ENCODE measurements around the gene BRD3.

Gene BRD3

DNA sequence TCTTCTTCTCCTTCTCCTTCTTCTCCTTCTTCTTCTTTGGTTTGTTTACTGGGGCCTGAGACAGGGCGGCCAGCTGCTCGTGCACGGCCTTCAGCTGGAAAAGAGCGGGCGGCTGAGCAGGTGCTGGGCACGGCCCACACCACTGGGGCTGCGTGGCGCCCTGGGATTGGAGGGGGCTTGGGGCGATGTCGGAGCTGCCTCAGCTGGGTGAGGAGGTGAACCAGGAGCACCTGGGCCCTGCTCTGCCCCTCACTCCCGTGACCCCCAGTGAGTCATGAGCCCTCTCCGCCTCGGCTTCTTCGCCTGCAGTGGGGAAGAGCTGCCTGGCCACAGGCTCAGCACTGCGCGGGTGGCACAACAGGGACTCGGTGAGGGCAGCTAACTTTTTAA lies 27.7 kb downstream of the BRD3 start:
- no peaks in the 10 kb centered on the region for H3K79me2 ChIP-seq (ENCODE audit: insufficient read depth, low read length)
- H3K27me3 ChIP-seq (ENCODE audit: insufficient read depth, low read length, poor library complexity, severe bottlenecking), result no peaks in the 10 kb centered on the region
- no peak overlapping the region for H3K4me2 ChIP-seq (ENCODE audit: low read depth, low read length, poor library complexity, severe bottlenecking)
- no peaks in the 10 kb centered on the region for H3K9me2 ChIP-seq (replicated peaks; ENCODE audit: low read depth, low read length)
- H4K20me1 ChIP-seq (ENCODE audit: insufficient read depth, low read length, poor library complexity, severe bottlenecking), result peaks cover 2% of the 10 kb centered on the region
- no peaks in the 10 kb centered on the region for H3F3A ChIP-seq (ENCODE audit: low read depth)
- H3K9me3 ChIP-seq (ENCODE audit: insufficient read depth, low read depth, low read length), result no peaks in the 10 kb centered on the region
- H3K9ac ChIP-seq (ENCODE audit: low read depth, low read length, poor library complexity, severe bottlenecking), result no peak overlapping the region
- H3K4me3 ChIP-seq (ENCODE audit: low read length, poor library complexity, severe bottlenecking), result no peak overlapping the region
- TF ChIP-seq, protein P1, sequence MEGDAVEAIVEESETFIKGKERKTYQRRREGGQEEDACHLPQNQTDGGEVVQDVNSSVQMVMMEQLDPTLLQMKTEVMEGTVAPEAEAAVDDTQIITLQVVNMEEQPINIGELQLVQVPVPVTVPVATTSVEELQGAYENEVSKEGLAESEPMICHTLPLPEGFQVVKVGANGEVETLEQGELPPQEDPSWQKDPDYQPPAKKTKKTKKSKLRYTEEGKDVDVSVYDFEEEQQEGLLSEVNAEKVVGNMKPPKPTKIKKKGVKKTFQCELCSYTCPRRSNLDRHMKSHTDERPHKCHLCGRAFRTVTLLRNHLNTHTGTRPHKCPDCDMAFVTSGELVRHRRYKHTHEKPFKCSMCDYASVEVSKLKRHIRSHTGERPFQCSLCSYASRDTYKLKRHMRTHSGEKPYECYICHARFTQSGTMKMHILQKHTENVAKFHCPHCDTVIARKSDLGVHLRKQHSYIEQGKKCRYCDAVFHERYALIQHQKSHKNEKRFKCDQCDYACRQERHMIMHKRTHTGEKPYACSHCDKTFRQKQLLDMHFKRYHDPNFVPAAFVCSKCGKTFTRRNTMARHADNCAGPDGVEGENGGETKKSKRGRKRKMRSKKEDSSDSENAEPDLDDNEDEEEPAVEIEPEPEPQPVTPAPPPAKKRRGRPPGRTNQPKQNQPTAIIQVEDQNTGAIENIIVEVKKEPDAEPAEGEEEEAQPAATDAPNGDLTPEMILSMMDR (conservative IDR thresholded peaks at IDR 0.05; ENCODE audit: low read length), result no peak
- TF ChIP-seq EZH2phosphoT487 (IDR thresholded peaks at IDR 0.05; ENCODE audit: borderline replicate concordance), result no peak
- H3K36me3 ChIP-seq (ENCODE audit: insufficient read depth, low read length), result peaks cover 82% of the 10 kb centered on the region; the same call in 1 of the 2 replicates
- H2AFZ ChIP-seq (ENCODE audit: low read length), result no peak overlapping the region
- no peaks in the 10 kb centered on the region for H3K4me1 ChIP-seq (ENCODE audit: insufficient read depth, low read length, poor library complexity, severe bottlenecking)

DNA sequence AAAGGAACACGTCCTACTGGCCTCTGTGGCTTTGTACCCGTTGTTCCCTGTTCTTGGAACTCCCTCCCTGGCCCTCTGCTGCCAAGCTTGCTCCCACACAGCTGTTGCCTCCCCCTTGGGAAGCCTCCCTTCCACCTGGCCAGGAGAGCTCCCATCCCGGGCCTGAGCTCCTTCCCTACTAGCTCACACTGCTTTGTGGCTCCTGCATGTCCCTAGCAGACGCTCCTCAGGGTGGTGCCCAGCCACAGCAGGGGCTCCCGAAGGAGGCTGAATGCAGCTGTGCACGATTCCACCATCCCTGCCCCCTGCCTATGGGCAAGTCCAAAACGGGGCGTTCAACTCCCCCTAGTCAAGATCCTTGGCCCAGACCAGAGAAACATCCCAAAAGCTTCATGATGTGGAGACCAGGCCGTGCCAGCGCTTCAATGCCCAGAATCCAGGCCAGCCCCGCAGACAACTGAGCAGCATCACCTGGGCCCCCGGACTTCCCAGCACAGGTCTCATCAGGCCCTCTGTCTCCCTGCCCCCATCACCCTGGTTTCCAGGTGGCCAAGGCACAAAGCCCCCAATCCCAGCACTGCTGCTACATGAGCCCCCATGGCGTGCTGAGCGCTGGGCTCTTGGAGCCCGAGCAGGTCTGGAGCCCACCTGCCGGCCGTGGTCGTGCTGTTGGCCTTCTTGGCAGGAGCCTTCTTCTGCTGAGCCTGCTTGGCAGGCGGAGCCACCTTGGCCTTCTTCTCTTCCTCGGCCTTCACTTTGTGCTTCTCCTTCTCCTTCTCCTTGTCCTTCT lies 28.2 kb downstream of the BRD3 start:
- Histone ChIP-seq H3K79me2 (ENCODE audit: insufficient read depth, low read length) (no peaks in the 10 kb centered on the region), H3K4me3 (ENCODE audit: low read length, poor library complexity, severe bottlenecking) (no peak overlapping the region), H3F3A (ENCODE audit: low read depth) (no peaks in the 10 kb centered on the region), H3K4me1 (ENCODE audit: insufficient read depth, low read length, poor library complexity, severe bottlenecking) (no peaks in the 10 kb centered on the region), H3K9me3 (ENCODE audit: insufficient read depth, low read depth, low read length) (no peaks in the 10 kb centered on the region), H4K20me1 (ENCODE audit: insufficient read depth, low read length, poor library complexity, severe bottlenecking) (peaks cover under 1% of the 10 kb centered on the region), H3K36me3 (ENCODE audit: insufficient read depth, low read length) (peaks cover 82% of the 10 kb centered on the region; the same call in 1 of the 2 replicates), H3K27me3 (ENCODE audit: insufficient read depth, low read length, poor library complexity, severe bottlenecking) (no peaks in the 10 kb centered on the region), H3K9ac (ENCODE audit: low read depth, low read length, poor library complexity, severe bottlenecking) (no peak overlapping the region), H2AFZ (ENCODE audit: low read length) (no peak overlapping the region), H3K4me2 (ENCODE audit: low read depth, low read length, poor library complexity, severe bottlenecking) (no peak overlapping the region), H3K9me2 (replicated peaks; ENCODE audit: low read depth, low read length) (no peaks in the 10 kb centered on the region)
- no peak for TF ChIP-seq EZH2phosphoT487 (IDR thresholded peaks at IDR 0.05; ENCODE audit: borderline replicate concordance)
- TF ChIP-seq, protein P1 (conservative IDR thresholded peaks at IDR 0.05; ENCODE audit: low read length), result no peak

DNA sequence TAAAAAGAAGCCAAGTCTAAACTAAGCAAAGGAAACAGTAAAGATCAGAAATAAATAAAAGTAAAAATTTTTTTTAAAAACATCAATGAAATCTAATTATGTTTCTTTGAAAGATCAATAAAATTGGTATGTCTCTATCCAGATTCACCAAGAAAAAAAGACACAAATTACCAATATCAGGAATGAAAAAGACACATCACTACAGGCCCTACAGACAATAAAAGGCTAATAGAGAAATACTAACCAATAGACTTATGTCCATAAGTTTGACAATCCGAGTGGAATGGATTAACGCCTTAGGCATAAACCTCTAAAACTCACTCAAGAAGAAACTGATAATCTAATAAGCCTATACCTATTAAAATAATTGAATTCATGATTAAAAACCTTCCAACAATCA lies 30.2 kb downstream of the BRD3 start:
- Histone ChIP-seq H3K9me2 (replicated peaks; ENCODE audit: low read depth, low read length) (no peaks in the 10 kb centered on the region), H3K27me3 (ENCODE audit: insufficient read depth, low read length, poor library complexity, severe bottlenecking) (no peaks in the 10 kb centered on the region), H2AFZ (ENCODE audit: low read length) (no peak overlapping the region), H4K20me1 (ENCODE audit: insufficient read depth, low read length, poor library complexity, severe bottlenecking) (no peaks in the 10 kb centered on the region), H3K4me1 (ENCODE audit: insufficient read depth, low read length, poor library complexity, severe bottlenecking) (no peaks in the 10 kb centered on the region), H3K79me2 (ENCODE audit: insufficient read depth, low read length) (no peaks in the 10 kb centered on the region), H3K36me3 (ENCODE audit: insufficient read depth, low read length) (peaks cover 86% of the 10 kb centered on the region; the same call in 1 of the 2 replicates), H3K9ac (ENCODE audit: low read depth, low read length, poor library complexity, severe bottlenecking) (no peak overlapping the region), H3F3A (ENCODE audit: low read depth) (no peaks in the 10 kb centered on the region), H3K4me2 (ENCODE audit: low read depth, low read length, poor library complexity, severe bottlenecking) (no peak overlapping the region), H3K9me3 (ENCODE audit: insufficient read depth, low read depth, low read length) (no peaks in the 10 kb centered on the region), H3K4me3 (ENCODE audit: low read length, poor library complexity, severe bottlenecking) (no peak overlapping the region)
- TF ChIP-seq EZH2phosphoT487 (IDR thresholded peaks at IDR 0.05; ENCODE audit: borderline replicate concordance), result no peak
- TF ChIP-seq, protein P1 (conservative IDR thresholded peaks at IDR 0.05; ENCODE audit: low read length), result no peak
